A549 (cell line): ENCODE measurements around the gene USP3. TPM values are rescaled to one million over a fixed set of nuclear protein-coding genes. Genes with fewer than 3 reads are reported as not detected.

Source experiments
- ATAC-seq, 2 experiments: fragments of 200-7000 bp in 1 of 2; fragments of >200 bp in 1 of 2; cut with Nextera tagmentation in 1 of 2; cut with Tn5 transposase in 1 of 2; 3 replicates each; pipeline versions ENCODE4 v1.8.0 to v1.9.1; 2018 to 2020; ENCODE audit warnings: mild to moderate bottlenecking in 1 of 2, moderate library complexity in 1 of 2
- CTCF ChIA-PET: fragments of 300-600 bp; sonication (Branson Sonifier 250); formaldehyde crosslinking; extraction: SDS; loops from one replicate; lab custom pipeline; 2021; ENCODE audit warnings: antibody characterized with exemption, inconsistent platforms; lab: Yijun Ruan, JAX
- POLR2A ChIA-PET: fragments of 350-600 bp; formaldehyde crosslinking; extraction: SDS; loops from one replicate; lab custom pipeline; 2021; ENCODE audit warnings: antibody characterized with exemption, inconsistent platforms; lab: Yijun Ruan, JAX
- DNase-seq, 2 experiments: peaks; one replicate each; pipeline versions ENCODE4 v3.0.0 to v3.0.0-alpha.2; 2011 to 2016; ENCODE audit warnings: low read depth in 1 of 2, low spot score in 1 of 2
- FAIRE-seq: peaks from 2 replicates; lab custom pipeline; 2011; peaks lifted over from hg19 to GRCh38; lab: Jason Lieb, UNC
- H3K27ac ChIP-seq, 2 experiments: fragments of >200 bp; sonication (Bioruptor Twin); formaldehyde crosslinking; 3 replicates each; pipeline ENCODE4 v1.5.1; 2016 to 2017
- H3K4me1 ChIP-seq: fragments of >200 bp; sonication (Bioruptor Twin); formaldehyde crosslinking; 3 replicates; pipeline ENCODE4 v1.6.1; 2016
- H3K4me2 ChIP-seq: fragments of >200 bp; sonication (Bioruptor Twin); formaldehyde crosslinking; 3 replicates; pipeline ENCODE4 v1.6.1; 2016
- H3K4me3 ChIP-seq: fragments of >200 bp; sonication (Bioruptor Twin); formaldehyde crosslinking; 3 replicates; pipeline ENCODE4 v1.5.1; 2016
- H3K9me3 ChIP-seq: fragments of >200 bp; sonication (Bioruptor Twin); formaldehyde crosslinking; 3 replicates; pipeline ENCODE4 v1.6.1; 2016
- CHD4 ChIP-seq: fragments of 200-600 bp; sonication (generic); IDR thresholded peaks from 2 replicates; pipeline ENCODE4 v1.6.1; 2016; ENCODE audit warnings: antibody characterized with exemption, mild to moderate bottlenecking, borderline replicate concordance
- EHF ChIP-seq: fragments of 250-450 bp; sonication (Bioruptor Pico); IDR thresholded peaks from 2 replicates; pipeline ENCODE4 v1.5.0; 2020; ENCODE audit warnings: mild to moderate bottlenecking
- EHMT2 ChIP-seq: fragments of 200-600 bp; sonication (generic); IDR thresholded peaks from 2 replicates; pipeline ENCODE4 v1.6.1; 2016; ENCODE audit warnings: antibody characterized with exemption, low read depth, mild to moderate bottlenecking, moderate library complexity
- EP300 ChIP-seq, 2 experiments: fragments of >200 bp; sonication (Bioruptor Twin); formaldehyde crosslinking; IDR thresholded peaks; 2 replicates in 1 of 2; 3 replicates in 1 of 2; pipeline ENCODE4 v1.6.1; 2016 to 2017
- ESRRA ChIP-seq: fragments of 150-350 bp; IDR thresholded peaks from 2 replicates; pipeline ENCODE4 v1.6.1; 2014; ENCODE audit warnings: mild to moderate bottlenecking, low read length, borderline replicate concordance
- FOSL2 ChIP-seq, 2 experiments: fragments of 450-650 bp in 1 of 2; fragments of >200 bp in 1 of 2; sonication (Bioruptor Twin) in 1 of 2; formaldehyde crosslinking; IDR thresholded peaks; 2 replicates each; pipeline versions ENCODE4 v1.5.0 to v1.6.1; 2016 to 2020; ENCODE audit warnings: mild to moderate bottlenecking in 1 of 2, moderate library complexity in 1 of 2
- HOXB5 ChIP-seq: fragments of 250-450 bp; sonication (Bioruptor Pico); IDR thresholded peaks from 2 replicates; pipeline ENCODE4 v1.5.0; 2020; ENCODE audit warnings: mild to moderate bottlenecking, moderate library complexity
- JUN ChIP-seq, 2 experiments: fragments of >200 bp; sonication (Bioruptor Twin); formaldehyde crosslinking; IDR thresholded peaks; 2 replicates in 1 of 2; 3 replicates in 1 of 2; pipeline ENCODE4 v1.6.1; 2016 to 2017
- JUNB ChIP-seq: fragments of >200 bp; sonication (Bioruptor Twin); formaldehyde crosslinking; IDR thresholded peaks from 2 replicates; pipeline ENCODE4 v1.6.1; 2016
- KDM1A ChIP-seq: fragments of 200-600 bp; sonication (generic); IDR thresholded peaks from 2 replicates; pipeline ENCODE4 v1.6.1; 2016; ENCODE audit warnings: low read depth, mild to moderate bottlenecking
- MYC ChIP-seq: IDR thresholded peaks from 2 replicates; pipeline ENCODE4 v1.6.1; 2012; ENCODE audit warnings: mild to moderate bottlenecking, inconsistent platforms, low read length, improper control_type of control experiment, borderline replicate concordance
- NPAS2 ChIP-seq: fragments of 250-450 bp; sonication (Bioruptor Pico); IDR thresholded peaks from 2 replicates; pipeline ENCODE4 v1.8.0; 2022; ENCODE audit warnings: mild to moderate bottlenecking, moderate library complexity, borderline replicate concordance
- NR3C1 ChIP-seq: fragments of >200 bp; sonication (Bioruptor Twin); formaldehyde crosslinking; IDR thresholded peaks from 3 replicates; pipeline ENCODE4 v1.6.1; 2017
- POLR2AphosphoS2 ChIP-seq: conservative IDR thresholded peaks from 2 replicates; pipeline ENCODE4 v1.6.1; 2012; ENCODE audit warnings: low read length, improper control_type of control experiment, inconsistent platforms
- RNF2 ChIP-seq: fragments of 200-600 bp; sonication (generic); IDR thresholded peaks from 2 replicates; pipeline ENCODE4 v1.6.1; 2016; ENCODE audit warnings: low read depth, mild to moderate bottlenecking, antibody characterized with exemption, moderate library complexity, borderline replicate concordance
- SMC3 ChIP-seq: fragments of >200 bp; sonication (Bioruptor Twin); formaldehyde crosslinking; IDR thresholded peaks from 3 replicates; pipeline ENCODE4 v1.6.1; 2018; ENCODE audit warnings: inconsistent platforms
- SREBF2 ChIP-seq: fragments of 450-650 bp; IDR thresholded peaks from 2 replicates; pipeline ENCODE4 v1.6.1; 2014; ENCODE audit warnings: mild to moderate bottlenecking, moderate library complexity
- TFCP2L1 ChIP-seq: fragments of 250-450 bp; sonication (Bioruptor Pico); IDR thresholded peaks from 2 replicates; pipeline ENCODE4 v1.5.0; 2021; ENCODE audit warnings: mild to moderate bottlenecking
- ZC3H11A ChIP-seq: fragments of 450-650 bp; IDR thresholded peaks from 2 replicates; pipeline ENCODE4 v1.6.1; 2014; ENCODE audit warnings: antibody characterized with exemption, mild to moderate bottlenecking
- ZSCAN20 ChIP-seq: fragments of 250-450 bp; sonication (Bioruptor Pico); IDR thresholded peaks from 2 replicates; pipeline ENCODE4 v1.8.0; 2022; ENCODE audit warnings: mild to moderate bottlenecking, moderate library complexity
- WGBS: methylation state at CpG from one replicate; pipeline ENCODE4 v1.1.6; 2017; ENCODE audit errors: missing lambda C conversion rate; 5-methylcytosine and 5-hydroxymethylcytosine counted together
- polyA plus RNA-seq, 4 experiments: library from polyadenylated mRNA; depleted of rRNA in 3 of 4; stranded (reverse); fragments of >200 nt; fragmentation: RNase III in 1 of 4; extraction: RNeasy Plus Mini Kit Qiagen cat#74134 plus additional on column Dnase treatment in 1 of 4; gene quantifications; 2 replicates in 3 of 4; 3 replicates in 1 of 4; pipeline ENCODE4 v1.2.3, GENCODE V29; 2011 to 2017
- TF ChIP-seq, protein P1 (sequence below): fragments of 150-350 bp; IDR thresholded peaks from 2 replicates; pipeline ENCODE4 v1.6.1; 2014; ENCODE audit warnings: low read depth, mild to moderate bottlenecking, low read length
- TF ChIP-seq, protein P2 (sequence below): fragments of >200 bp; sonication (Bioruptor Twin); formaldehyde crosslinking; IDR thresholded peaks from 3 replicates; pipeline ENCODE4 v1.5.1; 2016
- TF ChIP-seq, protein P3 (sequence below): IDR thresholded peaks from 2 replicates; pipeline ENCODE4 v1.6.1; 2012
- TF ChIP-seq, protein P4 (sequence below): IDR thresholded peaks from 2 replicates; pipeline ENCODE4 v1.6.1; 2012
- TF ChIP-seq, protein P5 (sequence below): fragments of 250-450 bp; sonication (Bioruptor Pico); IDR thresholded peaks from 2 replicates; pipeline ENCODE4 v1.5.0; 2021; ENCODE audit warnings: mild to moderate bottlenecking, moderate library complexity, borderline replicate concordance
- TF ChIP-seq, protein P6 (sequence below): fragments of 200-600 bp; sonication (generic); IDR thresholded peaks from 2 replicates; pipeline ENCODE4 v1.6.1; 2016; ENCODE audit warnings: antibody characterized with exemption, mild to moderate bottlenecking, moderate library complexity

Gene USP3
- polyA plus RNA-seq, 2 of the 4 experiments (the other 2 are of a cell fraction), result 41.8 to 99.1 TPM

DNA sequence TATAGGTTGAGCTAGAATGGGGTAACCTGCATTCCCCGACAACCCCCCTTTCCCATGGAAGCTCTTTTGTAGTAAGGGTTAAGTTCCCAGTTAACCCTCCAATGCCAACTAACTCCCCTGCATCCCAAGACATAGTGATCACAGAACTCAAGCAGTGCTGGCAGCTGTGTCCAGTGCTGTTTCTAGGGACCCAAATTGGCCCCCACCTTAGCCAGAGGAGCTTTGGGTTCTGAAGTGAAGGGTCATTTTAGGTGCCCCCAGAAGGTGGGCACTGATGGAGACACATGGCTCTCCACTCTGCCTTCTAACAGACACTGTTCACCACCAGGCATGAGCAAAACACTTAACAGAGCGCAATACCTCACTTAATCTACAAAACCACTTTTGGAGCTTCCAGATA, 99.9 kb downstream of the USP3 start:
- DNase-seq, result no peak
- H3K4me2 ChIP-seq, result no peak overlapping the region
- H3K4me1 ChIP-seq, result peaks cover 13% of the 10 kb centered on the region; the same call in 2 of the 3 replicates
- ChIA-PET CTCF (interaction anchor here (1.1 to 3.0 kb wide), 8 partner anchors 10 to 463 kb away, joined by 3 to 21 read pairs (median 8); partner anchors contain the start of gene USP3), POLR2A (no interaction called here)
- H3K4me3 ChIP-seq, result no peak overlapping the region
- no peak for FAIRE-seq
- WGBS, result 89% methylated on average over 2 of the region's 2 CpGs
- no peak for TF ChIP-seq FOSL2 (IDR thresholded peaks at IDR 0.05)
- no peak for TF ChIP-seq FOSL2 (CRISPR knock-in tag; IDR thresholded peaks at IDR 0.05)
- TF ChIP-seq, protein P1, sequence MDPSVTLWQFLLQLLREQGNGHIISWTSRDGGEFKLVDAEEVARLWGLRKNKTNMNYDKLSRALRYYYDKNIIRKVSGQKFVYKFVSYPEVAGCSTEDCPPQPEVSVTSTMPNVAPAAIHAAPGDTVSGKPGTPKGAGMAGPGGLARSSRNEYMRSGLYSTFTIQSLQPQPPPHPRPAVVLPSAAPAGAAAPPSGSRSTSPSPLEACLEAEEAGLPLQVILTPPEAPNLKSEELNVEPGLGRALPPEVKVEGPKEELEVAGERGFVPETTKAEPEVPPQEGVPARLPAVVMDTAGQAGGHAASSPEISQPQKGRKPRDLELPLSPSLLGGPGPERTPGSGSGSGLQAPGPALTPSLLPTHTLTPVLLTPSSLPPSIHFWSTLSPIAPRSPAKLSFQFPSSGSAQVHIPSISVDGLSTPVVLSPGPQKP, result no peak
- no peak for TF ChIP-seq CHD4
- TF ChIP-seq, protein P2, sequence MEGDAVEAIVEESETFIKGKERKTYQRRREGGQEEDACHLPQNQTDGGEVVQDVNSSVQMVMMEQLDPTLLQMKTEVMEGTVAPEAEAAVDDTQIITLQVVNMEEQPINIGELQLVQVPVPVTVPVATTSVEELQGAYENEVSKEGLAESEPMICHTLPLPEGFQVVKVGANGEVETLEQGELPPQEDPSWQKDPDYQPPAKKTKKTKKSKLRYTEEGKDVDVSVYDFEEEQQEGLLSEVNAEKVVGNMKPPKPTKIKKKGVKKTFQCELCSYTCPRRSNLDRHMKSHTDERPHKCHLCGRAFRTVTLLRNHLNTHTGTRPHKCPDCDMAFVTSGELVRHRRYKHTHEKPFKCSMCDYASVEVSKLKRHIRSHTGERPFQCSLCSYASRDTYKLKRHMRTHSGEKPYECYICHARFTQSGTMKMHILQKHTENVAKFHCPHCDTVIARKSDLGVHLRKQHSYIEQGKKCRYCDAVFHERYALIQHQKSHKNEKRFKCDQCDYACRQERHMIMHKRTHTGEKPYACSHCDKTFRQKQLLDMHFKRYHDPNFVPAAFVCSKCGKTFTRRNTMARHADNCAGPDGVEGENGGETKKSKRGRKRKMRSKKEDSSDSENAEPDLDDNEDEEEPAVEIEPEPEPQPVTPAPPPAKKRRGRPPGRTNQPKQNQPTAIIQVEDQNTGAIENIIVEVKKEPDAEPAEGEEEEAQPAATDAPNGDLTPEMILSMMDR, result no peak
- TF ChIP-seq, protein P3, sequence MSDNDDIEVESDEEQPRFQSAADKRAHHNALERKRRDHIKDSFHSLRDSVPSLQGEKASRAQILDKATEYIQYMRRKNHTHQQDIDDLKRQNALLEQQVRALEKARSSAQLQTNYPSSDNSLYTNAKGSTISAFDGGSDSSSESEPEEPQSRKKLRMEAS, result no peak
- TF ChIP-seq KDM1A, result no peak
- TF ChIP-seq MYC, result no peak
- TF ChIP-seq, protein P4, sequence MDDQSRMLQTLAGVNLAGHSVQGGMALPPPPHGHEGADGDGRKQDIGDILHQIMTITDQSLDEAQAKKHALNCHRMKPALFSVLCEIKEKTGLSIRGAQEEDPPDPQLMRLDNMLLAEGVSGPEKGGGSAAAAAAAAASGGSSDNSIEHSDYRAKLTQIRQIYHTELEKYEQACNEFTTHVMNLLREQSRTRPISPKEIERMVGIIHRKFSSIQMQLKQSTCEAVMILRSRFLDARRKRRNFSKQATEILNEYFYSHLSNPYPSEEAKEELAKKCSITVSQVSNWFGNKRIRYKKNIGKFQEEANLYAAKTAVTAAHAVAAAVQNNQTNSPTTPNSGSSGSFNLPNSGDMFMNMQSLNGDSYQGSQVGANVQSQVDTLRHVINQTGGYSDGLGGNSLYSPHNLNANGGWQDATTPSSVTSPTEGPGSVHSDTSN, result no peak
- TF ChIP-seq JUNB, result no peak
- TF ChIP-seq EHF (CRISPR knock-in tag), result no peak
- TF ChIP-seq EP300 (IDR thresholded peaks at IDR 0.05), result no peak
- no peak for TF ChIP-seq NPAS2 (CRISPR knock-in tag)
- no peak for TF ChIP-seq HOXB5 (CRISPR knock-in tag)
- no peak for TF ChIP-seq RNF2
- TF ChIP-seq SMC3, result no peak
- TF ChIP-seq ESRRA, result no peak
- TF ChIP-seq, protein P5, sequence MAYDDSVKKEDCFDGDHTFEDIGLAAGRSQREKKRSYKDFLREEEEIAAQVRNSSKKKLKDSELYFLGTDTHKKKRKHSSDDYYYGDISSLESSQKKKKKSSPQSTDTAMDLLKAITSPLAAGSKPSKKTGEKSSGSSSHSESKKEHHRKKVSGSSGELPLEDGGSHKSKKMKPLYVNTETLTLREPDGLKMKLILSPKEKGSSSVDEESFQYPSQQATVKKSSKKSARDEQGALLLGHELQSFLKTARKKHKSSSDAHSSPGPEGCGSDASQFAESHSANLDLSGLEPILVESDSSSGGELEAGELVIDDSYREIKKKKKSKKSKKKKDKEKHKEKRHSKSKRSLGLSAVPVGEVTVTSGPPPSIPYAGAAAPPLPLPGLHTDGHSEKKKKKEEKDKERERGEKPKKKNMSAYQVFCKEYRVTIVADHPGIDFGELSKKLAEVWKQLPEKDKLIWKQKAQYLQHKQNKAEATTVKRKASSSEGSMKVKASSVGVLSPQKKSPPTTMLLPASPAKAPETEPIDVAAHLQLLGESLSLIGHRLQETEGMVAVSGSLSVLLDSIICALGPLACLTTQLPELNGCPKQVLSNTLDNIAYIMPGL, result no peak
- TF ChIP-seq TFCP2L1 (CRISPR knock-in tag), result no peak
- no peak for ATAC-seq
- H3K27ac ChIP-seq, result no peak overlapping the region
- H3K9me3 ChIP-seq, result no peaks in the 10 kb centered on the region

DNA sequence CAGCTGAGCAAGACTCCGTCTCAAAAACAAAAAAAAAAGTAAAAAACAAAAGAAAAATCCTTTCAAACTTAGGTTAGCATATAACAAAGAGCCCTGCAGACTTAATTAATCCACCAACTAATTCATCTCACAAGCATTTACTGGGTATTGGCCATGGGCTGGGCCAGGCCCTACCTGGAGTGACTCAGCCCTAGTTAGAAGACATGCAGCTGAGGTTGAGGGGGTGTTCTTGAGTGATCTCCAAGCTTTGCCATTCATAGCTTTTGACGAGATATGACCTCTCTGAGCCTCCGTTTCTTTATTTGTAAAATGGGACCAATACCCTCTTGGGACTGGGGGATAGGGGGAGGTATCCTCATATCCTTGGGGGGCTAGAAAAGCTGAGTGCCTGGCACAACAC, 100.6 kb downstream of the USP3 start:
- Histone ChIP-seq H3K9me3 (no peaks in the 10 kb centered on the region), H3K4me1 (peaks cover 5% of the 10 kb centered on the region; the same call in 2 of the 3 replicates), H3K4me3 (no peak overlapping the region), H3K4me2 (no peak overlapping the region), H3K27ac (no peak overlapping the region)
- TF ChIP-seq, protein P1, result no peak
- TF ChIP-seq NR3C1 (no peak), ZSCAN20 (CRISPR knock-in tag) (no peak), POLR2AphosphoS2 (no peak), JUN (IDR thresholded peaks at IDR 0.05) (no peak), ZC3H11A (no peak), NPAS2 (CRISPR knock-in tag) (no peak), EHMT2 (no peak), SREBF2 (no peak)
- TF ChIP-seq, protein P6, sequence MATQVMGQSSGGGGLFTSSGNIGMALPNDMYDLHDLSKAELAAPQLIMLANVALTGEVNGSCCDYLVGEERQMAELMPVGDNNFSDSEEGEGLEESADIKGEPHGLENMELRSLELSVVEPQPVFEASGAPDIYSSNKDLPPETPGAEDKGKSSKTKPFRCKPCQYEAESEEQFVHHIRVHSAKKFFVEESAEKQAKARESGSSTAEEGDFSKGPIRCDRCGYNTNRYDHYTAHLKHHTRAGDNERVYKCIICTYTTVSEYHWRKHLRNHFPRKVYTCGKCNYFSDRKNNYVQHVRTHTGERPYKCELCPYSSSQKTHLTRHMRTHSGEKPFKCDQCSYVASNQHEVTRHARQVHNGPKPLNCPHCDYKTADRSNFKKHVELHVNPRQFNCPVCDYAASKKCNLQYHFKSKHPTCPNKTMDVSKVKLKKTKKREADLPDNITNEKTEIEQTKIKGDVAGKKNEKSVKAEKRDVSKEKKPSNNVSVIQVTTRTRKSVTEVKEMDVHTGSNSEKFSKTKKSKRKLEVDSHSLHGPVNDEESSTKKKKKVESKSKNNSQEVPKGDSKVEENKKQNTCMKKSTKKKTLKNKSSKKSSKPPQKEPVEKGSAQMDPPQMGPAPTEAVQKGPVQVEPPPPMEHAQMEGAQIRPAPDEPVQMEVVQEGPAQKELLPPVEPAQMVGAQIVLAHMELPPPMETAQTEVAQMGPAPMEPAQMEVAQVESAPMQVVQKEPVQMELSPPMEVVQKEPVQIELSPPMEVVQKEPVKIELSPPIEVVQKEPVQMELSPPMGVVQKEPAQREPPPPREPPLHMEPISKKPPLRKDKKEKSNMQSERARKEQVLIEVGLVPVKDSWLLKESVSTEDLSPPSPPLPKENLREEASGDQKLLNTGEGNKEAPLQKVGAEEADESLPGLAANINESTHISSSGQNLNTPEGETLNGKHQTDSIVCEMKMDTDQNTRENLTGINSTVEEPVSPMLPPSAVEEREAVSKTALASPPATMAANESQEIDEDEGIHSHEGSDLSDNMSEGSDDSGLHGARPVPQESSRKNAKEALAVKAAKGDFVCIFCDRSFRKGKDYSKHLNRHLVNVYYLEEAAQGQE, result no peak
- WGBS, result 86% methylated on average over 3 of the region's 3 CpGs
- CTCF ChIA-PET, result interaction anchor here (0.9 to 8.6 kb wide), 8 partner anchors 8 to 463 kb away, joined by 3 to 101 read pairs (median 10); partner anchors contain the start of genes DAPK2 and FBXL22
- FAIRE-seq, result no peak
- ATAC-seq, result no peak
- POLR2A ChIA-PET, result no interaction called here
- DNase-seq, result no peak
